Measurements from ENCODE around the gene LMF1.

The LMF1 gene

DNA sequence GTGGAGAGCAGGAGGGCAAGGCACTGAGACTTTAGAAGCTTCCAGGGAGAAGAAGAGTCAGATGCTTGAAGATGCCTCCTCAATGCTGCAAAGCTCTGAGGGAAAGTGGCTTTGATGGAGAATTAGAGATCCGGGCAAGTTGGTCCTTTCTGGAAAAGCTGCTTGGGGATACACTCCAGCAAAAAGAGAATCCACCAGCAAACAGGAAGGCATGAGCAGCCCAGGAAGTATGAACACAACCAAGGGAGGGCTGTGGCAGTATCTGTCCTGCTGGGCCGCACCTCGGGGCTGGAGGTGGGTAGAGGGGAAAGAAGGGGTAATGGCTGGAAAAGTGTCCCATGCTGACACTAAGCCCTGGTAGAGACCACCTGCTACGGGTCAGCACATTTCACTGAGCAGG lies 5.3 kb downstream of the LMF1 start:
- Histone ChIP-seq H3K36me3 (ENCODE audit: insufficient read depth) (no peaks in the 10 kb centered on the region), H3K79me2 (ENCODE audit: insufficient read depth, low read depth) (no peaks in the 10 kb centered on the region), H3K27ac (no peak overlapping the region), H4K20me1 (ENCODE audit: insufficient read depth) (no peaks in the 10 kb centered on the region), H3K4me1 (ENCODE audit: low read depth, poor library complexity, severe bottlenecking) (no peaks in the 10 kb centered on the region), H3K27me3 (ENCODE audit: insufficient read depth, low read depth) (peaks cover 31% of the 10 kb centered on the region; the same call in 1 of the 2 replicates), H3K4me2 (no peak overlapping the region), H2AFZ (ENCODE audit: low read depth) (no peak overlapping the region), H3K4me3 (IDR thresholded peaks at IDR 0.05; ENCODE audit: insufficient read depth, low read depth, low read length) (no peak overlapping the region), H3K9ac (no peak overlapping the region)
- TF ChIP-seq, protein P1, sequence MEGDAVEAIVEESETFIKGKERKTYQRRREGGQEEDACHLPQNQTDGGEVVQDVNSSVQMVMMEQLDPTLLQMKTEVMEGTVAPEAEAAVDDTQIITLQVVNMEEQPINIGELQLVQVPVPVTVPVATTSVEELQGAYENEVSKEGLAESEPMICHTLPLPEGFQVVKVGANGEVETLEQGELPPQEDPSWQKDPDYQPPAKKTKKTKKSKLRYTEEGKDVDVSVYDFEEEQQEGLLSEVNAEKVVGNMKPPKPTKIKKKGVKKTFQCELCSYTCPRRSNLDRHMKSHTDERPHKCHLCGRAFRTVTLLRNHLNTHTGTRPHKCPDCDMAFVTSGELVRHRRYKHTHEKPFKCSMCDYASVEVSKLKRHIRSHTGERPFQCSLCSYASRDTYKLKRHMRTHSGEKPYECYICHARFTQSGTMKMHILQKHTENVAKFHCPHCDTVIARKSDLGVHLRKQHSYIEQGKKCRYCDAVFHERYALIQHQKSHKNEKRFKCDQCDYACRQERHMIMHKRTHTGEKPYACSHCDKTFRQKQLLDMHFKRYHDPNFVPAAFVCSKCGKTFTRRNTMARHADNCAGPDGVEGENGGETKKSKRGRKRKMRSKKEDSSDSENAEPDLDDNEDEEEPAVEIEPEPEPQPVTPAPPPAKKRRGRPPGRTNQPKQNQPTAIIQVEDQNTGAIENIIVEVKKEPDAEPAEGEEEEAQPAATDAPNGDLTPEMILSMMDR (conservative IDR thresholded peaks at IDR 0.05; ENCODE audit: low read depth, low read length): no peak

DNA sequence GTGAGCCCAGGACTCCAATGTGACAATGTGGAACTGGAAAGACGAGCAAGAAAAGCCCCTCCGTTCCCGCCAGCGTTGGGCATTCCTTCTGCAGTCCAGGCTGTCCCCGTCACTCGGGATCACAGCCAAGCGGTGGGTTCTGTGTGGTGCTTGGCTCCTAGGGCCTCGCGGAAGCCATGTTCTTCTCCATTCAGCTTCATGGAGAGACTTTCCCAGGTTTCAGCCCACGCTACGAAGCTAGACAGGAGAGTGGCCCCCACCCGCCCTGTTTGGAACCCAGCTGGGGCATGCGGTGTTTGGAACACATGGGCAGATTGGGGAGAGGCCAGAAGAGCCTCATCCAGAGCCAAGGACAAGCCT lies 5.8 kb downstream of the LMF1 start:
- TF ChIP-seq, protein P1 (conservative IDR thresholded peaks at IDR 0.05; ENCODE audit: low read depth, low read length): no peak
- Histone ChIP-seq H3K27ac (no peak overlapping the region), H3K4me3 (IDR thresholded peaks at IDR 0.05; ENCODE audit: insufficient read depth, low read depth, low read length) (no peak overlapping the region), H3K4me1 (ENCODE audit: low read depth, poor library complexity, severe bottlenecking) (no peaks in the 10 kb centered on the region), H3K9ac (no peak overlapping the region), H4K20me1 (ENCODE audit: insufficient read depth) (no peaks in the 10 kb centered on the region), H3K4me2 (no peak overlapping the region), H3K27me3 (ENCODE audit: insufficient read depth, low read depth) (peaks cover 31% of the 10 kb centered on the region; the same call in 1 of the 2 replicates), H2AFZ (ENCODE audit: low read depth) (no peak overlapping the region), H3K79me2 (ENCODE audit: insufficient read depth, low read depth) (no peaks in the 10 kb centered on the region), H3K36me3 (ENCODE audit: insufficient read depth) (no peaks in the 10 kb centered on the region)

- Histone ChIP-seq H3K4me1 (ENCODE audit: low read depth, poor library complexity, severe bottlenecking) (no peaks in the 10 kb centered on the region), H3K4me3 (IDR thresholded peaks at IDR 0.05; ENCODE audit: insufficient read depth, low read depth, low read length) (no peak overlapping the region), H3K9ac (no peak overlapping the region), H3K4me2 (no peak overlapping the region), H2AFZ (ENCODE audit: low read depth) (no peak overlapping the region), H3K36me3 (ENCODE audit: insufficient read depth) (no peaks in the 10 kb centered on the region), H4K20me1 (ENCODE audit: insufficient read depth) (no peaks in the 10 kb centered on the region), H3K79me2 (ENCODE audit: insufficient read depth, low read depth) (no peaks in the 10 kb centered on the region), H3K27me3 (ENCODE audit: insufficient read depth, low read depth) (peaks cover 31% of the 10 kb centered on the region; the same call in 1 of the 2 replicates), H3K27ac (no peak overlapping the region)
- TF ChIP-seq, protein P1 (conservative IDR thresholded peaks at IDR 0.05; ENCODE audit: low read depth, low read length): no peak
Observed at GRCh38 chr16:964356-965035, 6.3 kb downstream of the LMF1 start.

DNA sequence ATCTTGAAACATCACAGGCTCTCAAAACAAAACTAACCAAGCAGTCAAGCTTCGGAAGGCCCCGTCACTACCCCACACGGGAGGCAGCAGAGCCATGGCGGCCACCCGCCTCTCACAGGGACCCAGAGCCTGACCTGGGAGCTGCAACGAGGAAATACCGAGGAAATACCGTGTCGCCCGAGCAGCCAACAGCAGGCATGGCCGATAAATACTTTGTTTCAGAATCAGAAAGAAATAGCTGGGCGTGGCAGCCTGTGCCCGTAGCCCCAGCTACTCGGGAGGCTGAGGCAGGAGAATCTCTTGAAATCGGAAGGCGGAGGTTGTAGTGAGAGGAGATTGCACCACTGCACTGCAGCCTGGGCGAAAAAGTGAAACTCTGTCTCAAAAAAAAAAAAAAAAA lies 6.9 kb downstream of the LMF1 start:
- no peaks in the 10 kb centered on the region for H3K4me1 ChIP-seq (ENCODE audit: low read depth, poor library complexity, severe bottlenecking)
- H3K27me3 ChIP-seq (ENCODE audit: insufficient read depth, low read depth): peaks cover 31% of the 10 kb centered on the region; the same call in 1 of the 2 replicates
- no peak overlapping the region for H2AFZ ChIP-seq (ENCODE audit: low read depth)
- H3K79me2 ChIP-seq (ENCODE audit: insufficient read depth, low read depth): no peaks in the 10 kb centered on the region
- H3K36me3 ChIP-seq (ENCODE audit: insufficient read depth): no peaks in the 10 kb centered on the region
- H3K9ac ChIP-seq: no peak overlapping the region
- H3K4me3 ChIP-seq (IDR thresholded peaks at IDR 0.05; ENCODE audit: insufficient read depth, low read depth, low read length): no peak overlapping the region
- H3K27ac ChIP-seq: no peak overlapping the region
- H3K4me2 ChIP-seq: no peak overlapping the region
- no peaks in the 10 kb centered on the region for H4K20me1 ChIP-seq (ENCODE audit: insufficient read depth)
- TF ChIP-seq, protein P1 (conservative IDR thresholded peaks at IDR 0.05; ENCODE audit: low read depth, low read length): no peak
